Vagina (tissue), 2 donors: ENCODE results near the gene ZMIZ1. TPM values are rescaled to one million over a fixed set of nuclear protein-coding genes. Genes with fewer than 3 reads are reported as not detected.

Experiments used
- DNase-seq, 2 donors: peaks; one replicate each; pipeline ENCODE4 v3.0.0-alpha.2; 2017; ENCODE audit errors: extremely low spot score in 2 of 2
- H3K27ac ChIP-seq: fragments of 200-600 bp; sonication (generic); one replicate; pipeline ENCODE4 v1.5.1; 2019
- H3K27me3 ChIP-seq: fragments of 200-600 bp; sonication (generic); one replicate; pipeline ENCODE4 v1.5.1; 2019
- H3K36me3 ChIP-seq, 2 donors: fragments of 200-600 bp; sonication (generic); one replicate each; pipeline ENCODE4 v1.5.1; 2017 to 2019
- H3K4me1 ChIP-seq: fragments of 200-600 bp; sonication (generic); one replicate; pipeline ENCODE4 v1.5.1; 2019
- H3K4me3 ChIP-seq, 2 donors: fragments of 200-600 bp; sonication (generic); 1 replicate in 1 of 2; 2 replicates in 1 of 2; pipeline ENCODE4 v1.5.1; 2016 to 2019
- H3K9me3 ChIP-seq: fragments of 200-600 bp; sonication (generic); one replicate; pipeline ENCODE4 v1.5.1; 2019
- CTCF ChIP-seq, 3 experiments: fragments of 450-650 bp in 2 of 3; fragments of 200-600 bp in 1 of 3; sonication (generic) in 1 of 3; IDR thresholded peaks; one replicate each; pipeline ENCODE4 v1.5.1; 2017 to 2019; ENCODE audit warnings: antibody characterized with exemption in 3 of 3, mild to moderate bottlenecking in 2 of 3, moderate library complexity in 2 of 3
- POLR2A ChIP-seq, 2 donors: fragments of 450-650 bp; IDR thresholded peaks; one replicate each; pipeline ENCODE4 v1.6.1; 2017; ENCODE audit warnings: antibody characterized with exemption in 2 of 2, mild to moderate bottlenecking in 2 of 2, moderate library complexity in 2 of 2
- POLR2AphosphoS5 ChIP-seq, 2 donors: sonication (generic); formaldehyde crosslinking; IDR thresholded peaks; one replicate each; pipeline ENCODE4 v1.9.0; 2017; ENCODE audit warnings: antibody characterized with exemption in 2 of 2, mild to moderate bottlenecking in 2 of 2, low read depth in 1 of 2; ENCODE audit not compliant: insufficient read depth in 1 of 2
- intact Hi-C: fragments of 100-400 bp; cut with DNase I; formaldehyde crosslinking; loops from one replicate; pipeline ENCODE4 v1.15.1; 2023
- total RNA-seq: library from RNA; depleted of rRNA; stranded (reverse); fragments of >200 nt; gene quantifications from one replicate; pipeline ENCODE4 v1.2.3, GENCODE V29; 2016

The ZMIZ1 gene
- total RNA-seq, 1 donor from 2014 or later: 61.4 TPM

- TF ChIP-seq CTCF (IDR thresholded peaks at IDR 0.05): no peak
- TF ChIP-seq POLR2A (IDR thresholded peaks at IDR 0.05): no peak
- TF ChIP-seq POLR2AphosphoS5 (IDR thresholded peaks at IDR 0.05; ENCODE audit: insufficient read depth in 1 of 2, low read depth in 1 of 2): peak in 1 of 2 donors; percentile 48
Measured at GRCh38 chr10:79116801-79117723, 48.3 kb downstream of the ZMIZ1 start.

GRCh38 chr10:79118286-79119202 is 49.8 kb downstream of the ZMIZ1 start:
- DNase-seq: no peak
- Histone ChIP-seq H3K4me1 (peaks cover 72% of the 10 kb centered on the region), H3K9me3 (no peaks in the 10 kb centered on the region), H3K27me3 (no peaks in the 10 kb centered on the region), H3K4me3 (no peak overlapping the region), H3K27ac (no peak overlapping the region), H3K36me3 (peaks cover 0 to 24% of the 10 kb centered on the region in 2 donors)
- no peak for TF ChIP-seq POLR2AphosphoS5 (IDR thresholded peaks at IDR 0.05; ENCODE audit: insufficient read depth in 1 of 2, low read depth in 1 of 2)
- no peak for TF ChIP-seq CTCF (IDR thresholded peaks at IDR 0.05)
- no peak for TF ChIP-seq POLR2A (IDR thresholded peaks at IDR 0.05)
- intact Hi-C loops: no loop called here

More at GRCh38 chr10:79116801-79117723, 48.3 kb downstream of the ZMIZ1 start:
- DNase-seq: no peak
- Histone ChIP-seq H3K4me1 (peaks cover 77% of the 10 kb centered on the region), H3K27ac (peak overlapping the region; percentile 79), H3K4me3 (no peak overlapping the region), H3K9me3 (no peaks in the 10 kb centered on the region), H3K27me3 (no peaks in the 10 kb centered on the region), H3K36me3 (peaks cover 0 to 10% of the 10 kb centered on the region in 2 donors)
- intact Hi-C loops: no loop called here

DNA sequence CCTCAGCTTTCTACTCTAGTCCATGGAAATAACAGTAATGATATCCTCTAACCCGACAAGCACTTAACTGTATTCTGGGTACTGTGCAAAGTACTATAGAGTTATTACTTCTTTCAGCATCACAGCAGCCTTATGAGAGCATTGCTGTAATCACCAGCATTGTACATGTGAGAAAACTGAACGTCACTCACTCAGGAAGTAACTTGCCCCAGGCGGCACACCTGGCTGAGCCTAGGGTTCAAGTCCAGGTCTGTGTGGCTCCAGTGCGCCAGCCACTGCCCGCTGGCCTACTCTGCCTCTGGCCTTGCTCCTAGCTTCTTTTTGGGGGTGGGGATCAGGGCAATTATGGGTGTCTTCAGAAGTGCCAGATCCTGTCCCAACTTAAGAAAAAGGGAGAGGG is 50.5 kb downstream of the ZMIZ1 start:
- TF ChIP-seq POLR2AphosphoS5 (IDR thresholded peaks at IDR 0.05; ENCODE audit: insufficient read depth in 1 of 2, low read depth in 1 of 2) (no peak), CTCF (IDR thresholded peaks at IDR 0.05) (no peak), POLR2A (IDR thresholded peaks at IDR 0.05) (no peak)
- H3K4me1 ChIP-seq: peaks cover 72% of the 10 kb centered on the region
- no peak overlapping the region for H3K4me3 ChIP-seq
- no peak for DNase-seq
- peaks cover 0 to 31% of the 10 kb centered on the region in 2 donors for H3K36me3 ChIP-seq
- H3K27me3 ChIP-seq: no peaks in the 10 kb centered on the region
- no peak overlapping the region for H3K27ac ChIP-seq
- intact Hi-C loops: no loop called here
- H3K9me3 ChIP-seq: no peaks in the 10 kb centered on the region

- peaks cover 0 to 52% of the 10 kb centered on the region in 2 donors for H3K36me3 ChIP-seq
- intact Hi-C loops: no loop called here
Measured at GRCh38 chr10:79123547-79123963, 54.8 kb downstream of the ZMIZ1 start.

More at GRCh38 chr10:79123547-79123963, 54.8 kb downstream of the ZMIZ1 start:
- H3K9me3 ChIP-seq: no peaks in the 10 kb centered on the region
- TF ChIP-seq POLR2A (IDR thresholded peaks at IDR 0.05) (no peak), POLR2AphosphoS5 (IDR thresholded peaks at IDR 0.05; ENCODE audit: insufficient read depth in 1 of 2, low read depth in 1 of 2) (no peak), CTCF (IDR thresholded peaks at IDR 0.05) (no peak)
- H3K4me1 ChIP-seq: peaks cover 72% of the 10 kb centered on the region
- peak overlapping the region; percentile 74 for H3K27ac ChIP-seq
- H3K27me3 ChIP-seq: no peaks in the 10 kb centered on the region
- no peak for DNase-seq
- H3K4me3 ChIP-seq: no peak overlapping the region
